GM21360 (cell line): ENCODE measurements around the gene ARL15.

Source experiments
- ATAC-seq: cut with Tn5 transposase; IDR thresholded peaks from one replicate; pipeline ENCODE4 v1.9.1; 2021; ENCODE audit warnings: mild to moderate bottlenecking, moderate library complexity; ENCODE audit not compliant: unreplicated experiment

The ARL15 gene

DNA sequence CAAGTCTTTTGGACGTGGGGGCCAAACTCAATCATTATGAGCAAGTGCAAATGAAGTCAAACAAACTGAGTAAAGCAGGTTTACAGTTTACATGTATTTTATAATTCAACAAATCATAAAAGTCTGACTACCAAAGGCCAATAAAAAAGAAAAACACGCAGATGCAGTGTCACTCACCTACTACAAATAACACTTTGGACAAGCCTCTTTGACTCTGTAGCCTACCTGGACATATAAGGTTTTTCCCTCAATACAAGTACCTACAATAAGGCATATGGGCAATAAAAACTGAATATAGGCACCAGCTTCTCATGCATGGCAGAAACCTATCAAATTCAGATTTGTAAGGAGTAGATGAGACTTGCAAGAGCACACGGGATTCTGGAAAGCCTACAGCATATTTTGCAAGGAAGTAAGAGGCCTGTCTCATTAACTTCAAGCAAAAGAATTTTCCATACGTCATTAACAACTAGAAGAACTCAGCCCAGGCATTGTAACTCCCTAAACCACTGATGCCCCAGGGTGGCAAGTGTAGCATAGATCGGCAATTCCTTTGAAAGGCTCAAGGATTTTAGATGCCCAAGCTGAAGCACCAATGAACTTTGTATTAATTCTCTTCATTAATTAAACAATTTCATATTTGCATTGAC lies 21.7 kb downstream of the ARL15 start:
- ATAC-seq = no peak

DNA sequence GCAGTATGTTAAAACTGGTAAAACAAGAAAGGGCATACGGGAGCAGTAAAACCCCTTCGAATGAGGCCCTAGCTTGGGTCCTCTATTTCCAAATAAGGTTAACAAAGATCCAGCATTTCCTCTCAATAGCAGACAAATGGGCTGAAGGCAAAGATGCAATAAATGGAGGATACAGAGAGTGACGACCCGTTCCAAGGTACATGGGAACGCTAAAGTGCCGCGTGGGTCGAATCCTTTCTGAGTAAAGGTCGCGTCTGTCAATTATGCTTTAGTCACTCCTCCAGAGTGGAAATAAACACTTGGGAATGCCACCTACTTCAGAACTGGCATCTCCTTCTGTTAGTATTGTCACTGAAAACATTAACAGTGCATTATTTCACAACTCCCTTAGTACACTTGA lies 24.7 kb downstream of the ARL15 start:
- ATAC-seq = no peak

DNA sequence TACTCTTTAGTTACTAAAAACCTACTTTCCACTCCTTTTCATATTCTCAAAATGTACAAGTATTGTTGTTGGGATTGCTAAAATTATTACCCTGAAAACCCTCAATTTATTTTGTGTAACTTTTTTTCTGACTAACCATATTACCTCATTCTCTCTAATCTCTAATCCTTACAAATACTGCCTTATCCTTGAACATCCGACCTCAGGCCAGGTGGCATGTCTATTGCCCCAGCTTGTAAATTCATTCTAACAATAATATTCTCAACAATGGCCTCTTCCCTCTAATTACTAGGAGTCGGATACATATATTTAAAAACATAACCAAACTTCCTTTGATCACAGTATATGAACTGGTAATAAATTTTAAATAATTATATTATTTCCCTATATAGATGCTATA lies 25.8 kb downstream of the ARL15 start:
- no peak for ATAC-seq

DNA sequence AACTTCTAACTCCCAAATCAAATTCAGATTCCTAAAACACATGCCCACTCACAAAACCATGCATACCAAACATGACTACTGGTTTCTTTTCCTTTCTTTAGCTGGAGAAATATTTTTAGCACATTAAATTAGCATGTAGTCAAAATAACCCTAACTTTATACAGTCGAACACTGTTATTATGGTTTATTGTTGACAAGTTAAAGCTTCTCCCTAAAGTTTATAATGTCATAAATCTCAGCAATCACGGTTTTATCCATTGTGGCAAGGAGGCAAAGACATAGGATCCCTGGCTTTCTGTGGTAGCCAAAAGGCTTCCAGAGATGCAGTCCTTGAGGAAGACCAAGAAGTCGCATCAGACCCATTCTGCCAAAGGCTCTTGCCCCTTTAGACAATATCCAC lies 27.5 kb downstream of the ARL15 start:
- no peak for ATAC-seq

DNA sequence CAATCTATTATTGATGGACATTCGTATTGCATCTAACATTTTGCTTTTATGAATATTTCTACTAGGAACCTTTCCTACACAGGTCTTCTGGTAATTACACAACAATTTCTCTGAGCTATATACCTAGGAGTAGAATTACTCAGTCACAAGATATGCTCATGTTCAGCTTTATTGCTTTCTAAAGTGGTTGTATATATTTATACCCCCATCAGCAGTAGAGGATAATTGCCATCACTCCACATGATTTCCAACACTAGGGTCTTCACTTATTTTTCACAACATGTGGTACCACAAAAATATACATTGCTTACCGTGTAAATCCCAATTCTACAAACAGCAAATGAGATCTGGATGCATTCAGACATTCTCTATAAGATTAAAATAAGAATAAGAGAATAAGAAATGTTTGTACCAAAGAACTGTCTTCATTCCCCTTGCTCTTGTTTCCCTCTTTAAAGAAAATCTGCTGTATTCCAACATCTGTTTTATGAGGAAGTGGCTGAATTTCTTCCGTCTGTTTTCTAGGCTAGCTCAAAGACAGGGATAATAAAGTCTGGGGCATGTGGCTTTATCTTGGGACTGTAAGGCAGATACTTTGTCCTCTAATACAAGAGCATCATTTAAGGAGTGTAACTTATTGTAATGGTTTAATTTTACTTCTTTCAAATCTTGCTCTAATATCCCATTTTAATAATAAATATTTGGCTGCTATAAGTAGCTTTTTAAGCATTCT lies 28.2 kb downstream of the ARL15 start:
- ATAC-seq = no peak

DNA sequence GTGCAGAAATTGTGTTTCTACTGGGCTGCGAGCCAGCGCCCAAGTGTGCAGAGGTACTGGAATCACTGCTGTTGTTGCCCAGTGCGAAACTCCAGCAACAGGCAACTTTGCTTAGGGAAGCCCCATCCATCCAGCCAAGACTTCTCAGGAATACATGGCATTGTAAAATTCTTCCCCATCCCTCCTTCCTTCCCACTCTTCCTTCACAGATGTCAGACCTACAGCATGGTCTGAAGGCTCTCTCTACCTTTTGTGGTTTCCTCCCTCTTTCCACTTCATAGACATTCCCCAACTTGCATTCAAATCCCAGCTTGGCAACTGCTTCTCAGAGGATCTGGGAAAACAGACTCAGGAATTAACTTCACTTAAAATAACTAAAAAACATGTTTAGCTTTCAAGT lies 30.4 kb downstream of the ARL15 start:
- no peak for ATAC-seq

DNA sequence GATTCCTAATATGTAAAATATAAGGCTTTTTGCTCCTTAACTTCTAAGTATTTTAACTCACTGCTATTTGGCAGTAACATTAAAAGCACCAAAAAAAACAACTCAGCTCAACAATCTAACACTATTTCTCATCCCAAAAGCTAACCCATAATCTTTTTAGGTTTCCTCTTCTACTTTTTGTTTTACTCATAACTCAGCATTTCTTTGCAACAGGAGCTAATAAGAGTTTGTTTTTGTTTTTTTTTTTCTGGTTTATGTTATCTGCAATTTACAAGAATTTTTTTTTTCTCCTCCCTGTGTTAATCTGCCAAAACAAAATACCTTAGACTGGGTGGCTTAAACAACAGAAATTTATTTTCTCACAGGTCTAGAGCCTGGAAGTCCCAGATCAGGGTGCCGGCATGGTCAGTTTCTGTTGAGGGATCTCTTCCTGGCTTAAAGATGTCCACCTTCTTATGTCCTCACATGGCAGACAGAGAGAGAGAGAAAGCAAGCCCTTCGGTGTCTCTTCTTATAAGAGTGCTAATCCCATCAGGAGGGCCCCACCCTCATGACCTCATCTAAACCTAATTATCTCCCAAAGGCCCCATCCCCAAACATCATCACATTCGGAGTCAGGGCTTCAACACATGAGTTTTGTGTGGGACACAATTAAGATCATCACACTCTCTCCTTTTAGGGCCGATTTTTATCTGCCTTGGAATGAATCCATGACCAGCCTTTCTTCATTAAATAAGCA lies 31.2 kb downstream of the ARL15 start:
- no peak for ATAC-seq

DNA sequence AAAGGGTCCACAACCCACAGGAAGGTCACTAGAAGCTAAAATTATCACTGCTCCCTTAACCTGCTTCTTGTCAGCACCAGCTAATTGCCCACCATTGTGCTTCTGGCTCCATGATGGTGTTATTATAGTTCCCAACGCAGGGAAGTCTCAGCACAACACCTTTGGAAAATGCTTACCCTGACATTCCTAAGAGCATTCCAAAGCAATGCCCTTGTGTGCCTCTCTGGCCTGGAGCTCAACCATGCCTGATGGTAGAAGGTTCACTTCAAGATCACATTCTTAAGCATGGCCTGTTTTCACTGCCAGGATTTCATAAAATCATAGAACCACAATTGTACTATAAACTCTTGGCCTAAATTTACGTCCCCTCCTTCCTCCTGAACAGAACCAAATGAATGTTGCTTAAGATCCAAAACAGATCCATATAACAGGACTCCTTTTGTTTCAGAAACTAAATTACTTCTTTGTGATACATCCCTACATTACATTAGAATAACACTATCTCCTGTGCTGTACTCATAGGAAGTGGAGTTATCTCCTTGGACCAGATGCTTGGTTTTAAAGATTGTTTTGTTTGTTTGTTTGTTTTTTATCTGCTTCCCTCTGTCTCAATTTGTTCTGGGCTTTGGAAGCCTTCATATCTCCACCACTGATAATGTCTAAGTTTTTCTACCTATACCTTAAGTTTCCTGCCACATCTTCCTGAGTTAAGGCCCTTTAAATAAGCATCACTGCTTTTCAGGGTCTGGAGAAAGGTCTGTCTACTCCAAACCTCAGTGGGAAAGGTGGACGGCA lies 32.1 kb downstream of the ARL15 start:
- no peak for ATAC-seq

DNA sequence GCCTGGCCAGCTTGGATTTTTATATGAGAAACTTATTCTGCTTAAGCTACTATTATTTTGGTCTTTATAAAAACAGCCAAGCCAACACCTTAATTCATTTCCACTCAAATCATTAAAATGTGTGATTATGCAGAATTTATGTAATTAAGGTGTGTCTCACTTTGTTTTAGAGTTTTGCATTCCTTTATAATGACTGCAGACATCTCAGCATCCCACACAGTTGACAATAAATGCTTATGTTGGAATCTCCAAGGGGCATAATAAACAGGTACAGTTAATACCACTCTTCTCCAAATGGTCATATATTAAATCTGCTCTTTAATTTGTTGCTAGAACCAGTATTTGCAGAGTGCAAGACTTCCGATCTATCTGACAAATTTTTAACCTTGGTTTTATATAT lies 34.3 kb downstream of the ARL15 start:
- no peak for ATAC-seq

DNA sequence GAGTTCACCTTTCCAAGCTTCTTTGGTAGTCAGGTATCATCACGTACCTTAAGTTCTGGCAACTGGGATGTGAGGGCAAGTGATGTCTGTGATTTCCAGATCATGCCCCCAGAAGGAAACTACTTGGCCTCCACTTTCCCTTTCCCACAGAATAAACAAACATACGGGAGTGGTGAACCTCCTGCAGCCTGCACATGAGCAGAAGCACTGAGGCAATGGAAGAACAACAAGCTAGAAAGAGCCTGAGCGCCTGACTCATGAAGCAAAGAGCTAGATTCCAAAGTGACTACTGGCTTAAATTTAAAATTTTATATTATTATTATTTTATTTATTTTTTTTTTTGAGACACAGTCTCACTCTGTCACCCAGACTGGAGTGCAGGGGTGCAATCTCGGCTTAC lies 35.0 kb downstream of the ARL15 start:
- ATAC-seq = no peak

DNA sequence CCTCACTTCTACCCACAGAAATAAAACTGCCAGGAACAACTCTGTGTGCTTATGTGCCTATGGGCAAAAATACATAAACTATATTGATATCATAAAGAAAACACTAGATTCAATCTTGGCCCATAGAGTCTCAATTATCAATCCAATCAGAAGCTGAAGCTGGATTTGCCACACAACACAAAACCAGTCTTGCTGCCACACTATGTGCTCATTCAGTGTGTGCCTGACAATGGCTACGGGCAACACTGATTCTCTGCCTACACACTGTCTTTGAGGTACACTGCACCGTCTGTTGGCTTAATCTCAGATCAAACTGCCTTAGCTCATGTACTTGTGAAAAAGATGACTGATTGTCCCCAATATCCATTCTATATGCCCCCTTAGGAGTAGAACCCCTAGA lies 35.4 kb downstream of the ARL15 start:
- no peak for ATAC-seq

DNA sequence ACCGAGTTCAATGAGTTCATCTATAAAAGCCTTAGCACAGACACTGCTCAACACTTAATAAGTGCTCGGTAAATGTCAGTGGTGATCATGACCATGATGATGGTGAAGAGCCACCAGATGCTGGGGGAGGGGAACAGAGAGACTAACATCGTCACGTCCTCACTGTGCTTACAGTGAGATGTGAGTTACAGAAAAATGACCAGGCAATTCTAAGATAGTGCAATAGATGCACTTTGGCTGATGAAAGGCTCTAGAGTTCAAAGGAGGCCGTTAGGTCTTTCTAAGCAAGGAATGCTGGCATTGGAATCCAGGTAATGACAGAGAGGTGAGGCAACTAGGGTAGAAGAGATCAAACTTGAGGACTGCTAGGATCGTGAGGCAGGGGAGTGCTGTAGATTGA lies 36.7 kb downstream of the ARL15 start:
- ATAC-seq = no peak

DNA sequence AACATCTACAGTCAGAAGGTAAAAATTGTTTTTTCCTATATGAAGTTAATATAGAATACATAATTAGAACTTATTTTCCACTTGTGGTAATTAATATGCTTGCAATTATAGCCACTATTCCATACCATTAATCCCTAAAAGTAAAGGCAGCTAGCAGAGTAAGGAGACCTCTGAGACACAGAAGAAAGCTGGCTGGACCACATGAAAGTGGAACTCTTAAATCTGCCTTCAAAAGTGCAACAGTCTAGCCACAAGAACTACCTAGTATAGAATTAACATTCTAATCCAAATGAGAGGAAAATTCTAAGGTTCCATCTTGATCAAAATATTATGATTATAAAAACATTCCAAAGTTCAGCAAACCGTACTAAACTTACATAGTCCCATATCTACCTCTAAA lies 37.6 kb downstream of the ARL15 start:
- no peak for ATAC-seq

DNA sequence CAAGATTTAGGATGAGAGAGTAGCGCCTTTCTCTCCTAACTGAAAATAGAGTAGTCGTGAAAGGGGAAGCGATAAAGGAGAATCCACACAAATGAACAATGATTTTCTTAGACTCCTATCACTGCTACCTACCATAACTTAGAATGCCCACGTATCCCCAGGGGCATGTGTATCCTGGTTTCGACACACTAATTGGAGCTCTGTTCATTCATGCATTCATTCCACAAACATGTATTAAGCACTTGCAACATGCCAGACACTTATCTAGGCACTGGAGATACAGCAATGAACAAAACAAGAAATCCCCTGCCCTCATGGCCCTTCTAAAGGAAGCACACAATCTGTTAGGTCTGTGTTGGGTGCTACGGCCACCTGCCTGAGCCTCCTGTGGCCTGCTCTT lies 40.0 kb downstream of the ARL15 start:
- ATAC-seq = no peak

DNA sequence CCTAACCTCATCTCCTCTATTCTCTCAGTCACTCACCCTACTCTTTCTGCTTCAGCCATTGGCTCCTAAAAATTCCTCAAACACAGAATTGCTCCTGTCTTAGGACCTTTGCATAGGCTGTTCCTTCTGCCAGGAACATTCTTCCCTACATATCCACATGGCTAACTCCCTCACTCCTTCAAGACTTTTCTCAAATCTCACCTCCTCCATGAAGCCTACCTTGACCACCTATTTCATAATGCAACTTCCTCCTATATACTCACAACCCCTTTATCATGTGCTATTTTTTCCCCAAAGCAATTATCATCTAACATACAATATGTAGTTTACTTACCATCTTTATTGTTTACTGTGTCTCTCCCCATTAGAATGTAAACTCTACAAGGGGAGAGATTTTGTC lies 45.8 kb downstream of the ARL15 start:
- no peak for ATAC-seq

DNA sequence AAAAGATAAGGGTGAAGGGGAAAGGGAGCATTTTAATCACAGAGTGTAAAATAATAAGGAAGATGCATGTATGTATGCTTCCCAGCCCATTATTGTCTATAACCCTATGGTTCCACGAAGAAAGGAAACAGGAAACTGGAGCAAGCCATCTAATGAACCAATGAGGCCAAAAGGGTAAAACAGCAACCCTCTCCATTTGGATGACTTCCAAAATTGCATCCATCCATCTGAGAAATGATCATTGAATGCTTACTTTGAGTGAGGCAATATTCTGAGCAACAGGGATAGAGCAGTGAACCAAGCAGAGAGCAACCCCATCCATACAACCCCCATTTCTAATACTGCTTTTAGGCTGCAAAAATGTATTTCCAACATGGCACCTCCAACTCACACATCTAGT lies 46.9 kb downstream of the ARL15 start:
- no peak for ATAC-seq

DNA sequence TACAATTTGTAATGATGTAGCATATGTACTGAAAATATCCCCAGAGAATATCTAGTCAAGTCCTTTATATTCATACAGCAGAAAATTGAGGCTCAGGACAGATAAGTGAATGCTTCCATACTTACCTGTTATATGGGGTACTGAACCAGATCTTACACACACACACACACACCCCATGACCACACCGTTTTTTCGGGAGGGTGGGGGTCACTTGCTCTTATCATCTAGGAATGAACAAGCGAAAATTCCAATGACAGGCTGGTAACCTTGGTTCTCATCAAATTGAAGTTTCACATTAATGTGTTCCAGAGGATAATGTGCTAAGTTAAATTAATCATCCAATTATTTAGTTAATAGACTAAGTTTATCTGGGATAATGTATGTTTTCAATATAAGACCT lies 48.8 kb downstream of the ARL15 start:
- ATAC-seq = no peak

DNA sequence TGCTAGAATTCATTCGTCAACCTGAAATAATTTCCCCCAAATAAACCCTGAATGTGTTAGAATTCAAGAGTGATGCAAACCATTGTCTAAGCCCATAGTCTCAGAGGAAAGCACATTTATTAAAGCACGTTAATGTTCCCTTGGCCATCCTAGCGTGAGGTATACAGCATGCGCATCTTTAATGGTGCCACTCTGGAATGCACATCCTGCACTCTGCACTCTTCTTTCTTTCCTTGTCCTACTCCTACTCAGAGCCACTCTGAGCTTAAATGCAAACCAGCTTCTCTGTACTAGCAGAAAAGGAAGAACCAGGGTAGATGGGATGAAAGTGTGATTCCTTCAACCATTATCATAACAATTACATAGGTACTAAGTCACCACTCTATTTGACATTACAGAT lies 50.4 kb downstream of the ARL15 start:
- ATAC-seq = no peak

DNA sequence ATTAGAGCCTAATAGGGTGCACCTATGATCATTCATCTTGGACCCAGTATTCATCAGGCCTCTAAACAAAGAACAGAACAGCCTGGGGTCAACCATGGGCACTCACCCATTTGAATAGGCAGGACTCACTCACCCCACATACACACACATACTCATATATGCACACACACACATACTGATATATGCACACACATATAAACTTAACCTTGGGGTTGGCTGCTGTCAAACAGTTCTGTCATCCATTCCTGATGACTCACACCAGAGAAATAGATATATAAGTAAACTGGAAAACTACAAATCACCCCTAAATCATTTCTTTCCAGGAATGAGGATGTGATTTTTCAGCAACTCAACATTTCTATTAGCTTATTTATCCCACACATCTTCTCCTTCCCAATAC lies 51.3 kb downstream of the ARL15 start:
- ATAC-seq = no peak

DNA sequence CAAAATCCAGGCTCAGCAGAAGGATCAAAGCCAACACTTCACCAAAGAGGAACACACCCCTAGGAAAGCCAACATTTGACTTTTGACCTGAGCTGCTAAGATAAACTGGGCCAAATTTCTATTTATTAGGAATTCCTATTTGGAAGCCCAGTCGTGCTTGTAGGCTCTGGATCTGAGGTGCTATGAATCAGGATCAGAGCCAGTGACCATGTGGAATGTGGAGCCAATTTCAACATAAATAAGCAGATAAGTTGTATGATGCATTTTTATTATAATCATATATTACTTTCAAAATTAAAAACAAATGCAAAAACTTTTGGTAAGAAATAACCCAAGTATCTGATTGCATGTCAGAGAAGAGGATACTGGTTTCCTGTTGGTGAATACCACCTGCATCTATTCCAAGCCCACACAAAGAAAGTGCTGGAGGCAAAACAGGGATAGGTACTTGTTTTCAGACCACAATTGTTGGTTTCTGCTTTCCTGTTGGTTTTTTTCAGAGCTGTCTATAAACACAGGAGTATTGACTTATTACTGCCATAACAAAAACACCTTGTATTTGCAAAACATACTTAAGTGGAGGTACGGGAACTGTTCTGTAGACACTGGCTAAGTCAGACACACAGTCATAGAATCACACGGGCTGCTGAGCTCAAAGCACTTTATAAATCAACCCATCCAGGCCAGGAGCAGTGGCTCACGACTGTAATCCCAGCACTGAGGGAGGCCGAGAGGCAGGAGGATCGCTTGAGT lies 52.8 kb downstream of the ARL15 start:
- ATAC-seq = no peak
